Measurements from ENCODE around the gene FEV. TPM values are rescaled to one million over a fixed set of nuclear protein-coding genes. Genes with fewer than 3 reads are reported as not detected.

FEV gene
- polyA plus RNA-seq, 1 donor (not counting 4 experiments of a cell fraction or from before 2014, with no cell fraction given) = not detected

DNA sequence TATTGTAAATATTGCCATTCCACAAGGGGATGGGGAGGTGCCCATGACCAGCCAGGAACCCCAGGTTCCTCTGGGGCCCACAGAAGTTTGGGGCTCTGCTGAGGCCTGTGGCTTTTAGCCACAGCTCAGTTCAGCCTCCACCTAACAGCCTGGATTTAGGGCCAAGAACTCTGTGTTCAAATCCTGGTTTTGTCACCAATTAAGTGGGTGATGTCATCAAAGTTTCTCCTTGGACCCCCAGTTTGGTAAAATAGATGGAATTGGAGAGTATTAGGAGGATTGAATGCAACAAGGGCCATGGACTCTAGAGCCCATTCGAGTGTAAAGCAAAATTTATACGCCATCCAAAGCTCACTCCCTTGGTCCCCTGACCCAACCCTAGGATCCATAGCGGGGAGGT, 3.2 kb upstream of the FEV start:
- Histone ChIP-seq H3K36me3 (ENCODE audit: control insufficient read depth in 2 of 2, extremely low read depth in 1 of 2, insufficient read depth in 2 of 2, low read length in 2 of 2) (no peaks in the 10 kb centered on the region), H3K27me3 (ENCODE audit: control insufficient read depth, extremely low read depth, insufficient read depth, low read length) (peaks cover 99% of the 10 kb centered on the region), H3K27ac (ENCODE audit: control insufficient read depth, insufficient read depth, low read length) (no peak overlapping the region), H3K4me1 (ENCODE audit: control insufficient read depth, extremely low read depth, insufficient read depth, low read length) (no peaks in the 10 kb centered on the region), H3K4me2 (ENCODE audit: control insufficient read depth, extremely low read depth, insufficient read depth, low read depth, low read length) (no peak overlapping the region), H3K9me1 (ENCODE audit: control insufficient read depth, extremely low read depth, insufficient read depth, low read length) (no peaks in the 10 kb centered on the region), H3K9ac (ENCODE audit: control insufficient read depth, extremely low read depth, insufficient read depth, low read length) (no peak overlapping the region), H3K9me3 (ENCODE audit: control insufficient read depth, low read depth, low read length) (no peaks in the 10 kb centered on the region), H3K79me2 (ENCODE audit: control insufficient read depth, insufficient read depth, low read length) (no peaks in the 10 kb centered on the region), H3K4me3 (ENCODE audit: control insufficient read depth in 2 of 3, extremely low read depth in 1 of 3, insufficient read depth in 2 of 3, low read depth in 1 of 3, low read length in 3 of 3) (no peak overlapping the region), H2AFZ (ENCODE audit: control insufficient read depth, low read length) (no peak overlapping the region), H4K20me1 (ENCODE audit: control insufficient read depth, extremely low read depth, insufficient read depth, low read length) (no peaks in the 10 kb centered on the region)
- TF ChIP-seq, protein P1, sequence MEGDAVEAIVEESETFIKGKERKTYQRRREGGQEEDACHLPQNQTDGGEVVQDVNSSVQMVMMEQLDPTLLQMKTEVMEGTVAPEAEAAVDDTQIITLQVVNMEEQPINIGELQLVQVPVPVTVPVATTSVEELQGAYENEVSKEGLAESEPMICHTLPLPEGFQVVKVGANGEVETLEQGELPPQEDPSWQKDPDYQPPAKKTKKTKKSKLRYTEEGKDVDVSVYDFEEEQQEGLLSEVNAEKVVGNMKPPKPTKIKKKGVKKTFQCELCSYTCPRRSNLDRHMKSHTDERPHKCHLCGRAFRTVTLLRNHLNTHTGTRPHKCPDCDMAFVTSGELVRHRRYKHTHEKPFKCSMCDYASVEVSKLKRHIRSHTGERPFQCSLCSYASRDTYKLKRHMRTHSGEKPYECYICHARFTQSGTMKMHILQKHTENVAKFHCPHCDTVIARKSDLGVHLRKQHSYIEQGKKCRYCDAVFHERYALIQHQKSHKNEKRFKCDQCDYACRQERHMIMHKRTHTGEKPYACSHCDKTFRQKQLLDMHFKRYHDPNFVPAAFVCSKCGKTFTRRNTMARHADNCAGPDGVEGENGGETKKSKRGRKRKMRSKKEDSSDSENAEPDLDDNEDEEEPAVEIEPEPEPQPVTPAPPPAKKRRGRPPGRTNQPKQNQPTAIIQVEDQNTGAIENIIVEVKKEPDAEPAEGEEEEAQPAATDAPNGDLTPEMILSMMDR (optimal IDR thresholded peaks at IDR 0.05 in 1 of 3, IDR thresholded peaks at IDR 0.05 in 1 of 3, conservative IDR thresholded peaks at IDR 0.05 in 1 of 3; ENCODE audit: extremely low read depth in 1 of 3, insufficient read depth in 2 of 3, low read length in 3 of 3) = no peak
- no peak for TF ChIP-seq EZH2 (IDR thresholded peaks at IDR 0.05; ENCODE audit: low read length)
- FAIRE-seq = no peak
- no peak for DNase-seq (ENCODE audit: low read depth, low spot score)
- dilution Hi-C loops (cut with MboI; ENCODE audit: extremely low pct_ligation_motif_present, low sequenced_read_pairs) = no loop called here

DNA sequence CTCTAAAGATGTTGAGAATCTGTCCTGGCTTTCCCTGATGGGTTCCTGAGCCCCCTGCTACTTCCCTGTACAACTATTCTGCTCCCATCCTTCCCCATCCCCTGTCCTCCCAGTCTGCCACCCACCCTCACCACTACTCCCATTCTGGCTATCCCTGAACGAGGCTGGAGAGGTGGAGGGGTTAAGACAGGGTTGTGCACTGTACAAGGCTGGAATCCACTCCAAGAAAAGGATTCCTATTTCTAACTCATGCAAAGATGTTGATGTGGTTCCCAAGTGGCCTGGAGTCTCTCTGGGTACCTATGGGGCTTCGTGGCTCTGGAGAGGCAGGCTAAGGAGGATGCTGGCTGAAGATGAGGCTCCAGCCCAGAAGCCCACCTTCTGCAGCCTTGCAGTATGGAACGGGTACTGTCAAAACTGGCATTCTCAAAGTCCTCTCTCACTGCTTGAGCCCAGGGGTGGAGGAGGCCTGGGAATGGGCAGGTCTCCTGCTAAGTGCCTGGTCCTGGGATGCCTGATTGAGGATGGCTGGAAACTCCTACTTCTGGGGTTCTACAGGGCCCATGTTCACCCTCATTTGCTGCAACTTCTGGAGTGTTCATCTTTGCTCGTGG, 1.3 kb upstream of the FEV start:
- no peak overlapping the region for H3K9ac ChIP-seq (ENCODE audit: control insufficient read depth, extremely low read depth, insufficient read depth, low read length)
- no peaks in the 10 kb centered on the region for H3K9me3 ChIP-seq (ENCODE audit: control insufficient read depth, low read depth, low read length)
- H3K79me2 ChIP-seq (ENCODE audit: control insufficient read depth, insufficient read depth, low read length) = no peaks in the 10 kb centered on the region
- TF ChIP-seq EZH2 (IDR thresholded peaks at IDR 0.05; ENCODE audit: low read length) = no peak
- TF ChIP-seq, protein P1 (optimal IDR thresholded peaks at IDR 0.05 in 1 of 3, IDR thresholded peaks at IDR 0.05 in 1 of 3, conservative IDR thresholded peaks at IDR 0.05 in 1 of 3; ENCODE audit: extremely low read depth in 1 of 3, insufficient read depth in 2 of 3, low read length in 3 of 3) = no peak
- dilution Hi-C loops (cut with MboI; ENCODE audit: extremely low pct_ligation_motif_present, low sequenced_read_pairs) = no loop called here
- no peaks in the 10 kb centered on the region for H4K20me1 ChIP-seq (ENCODE audit: control insufficient read depth, extremely low read depth, insufficient read depth, low read length)
- no peak overlapping the region for H3K4me3 ChIP-seq (ENCODE audit: control insufficient read depth in 2 of 3, extremely low read depth in 1 of 3, insufficient read depth in 2 of 3, low read depth in 1 of 3, low read length in 3 of 3)
- H3K9me1 ChIP-seq (ENCODE audit: control insufficient read depth, extremely low read depth, insufficient read depth, low read length) = no peaks in the 10 kb centered on the region
- FAIRE-seq = no peak
- peaks cover 99% of the 10 kb centered on the region for H3K27me3 ChIP-seq (ENCODE audit: control insufficient read depth, extremely low read depth, insufficient read depth, low read length)
- peaks cover 1% of the 10 kb centered on the region for H3K4me1 ChIP-seq (ENCODE audit: control insufficient read depth, extremely low read depth, insufficient read depth, low read length)
- DNase-seq (ENCODE audit: low read depth, low spot score) = no peak
- H3K36me3 ChIP-seq (ENCODE audit: control insufficient read depth in 2 of 2, extremely low read depth in 1 of 2, insufficient read depth in 2 of 2, low read length in 2 of 2) = no peaks in the 10 kb centered on the region
- no peak overlapping the region for H3K27ac ChIP-seq (ENCODE audit: control insufficient read depth, insufficient read depth, low read length)
- no peak overlapping the region for H3K4me2 ChIP-seq (ENCODE audit: control insufficient read depth, extremely low read depth, insufficient read depth, low read depth, low read length)
- H2AFZ ChIP-seq (ENCODE audit: control insufficient read depth, low read length) = no peak overlapping the region

Measured in keratinocyte (primary cell).